Tibial artery (tissue), 4 donors: ENCODE measurements around the gene WDR82.

Experiments used
- DNase-seq, 2 donors: peaks; one replicate each; pipeline ENCODE4 v3.0.0-alpha.2; 2019
- H3K27ac ChIP-seq, 2 donors: fragments of 200-600 bp; sonication (generic) in 1 of 2; 1 replicate in 1 of 2; 2 replicates in 1 of 2; pipeline ENCODE4 v1.5.1; 2018 to 2019; ENCODE audit warnings: mild to moderate bottlenecking in 1 of 2
- H3K27me3 ChIP-seq, 2 donors: fragments of 200-600 bp; sonication (generic) in 1 of 2; one replicate each; pipeline versions ENCODE4 v1.5.1 to v1.6.0; 2016 to 2019
- H3K36me3 ChIP-seq, 3 donors: fragments of 200-600 bp; sonication (generic) in 2 of 3; one replicate each; pipeline ENCODE4 v1.5.1; 2016 to 2019; ENCODE audit warnings: mild to moderate bottlenecking in 2 of 3
- H3K4me1 ChIP-seq, 4 donors: fragments of 200-600 bp; sonication (generic) in 2 of 4; 1 replicate in 3 of 4; 2 replicates in 1 of 4; pipeline ENCODE4 v1.5.1; 2016 to 2019
- H3K4me3 ChIP-seq, 2 donors: fragments of 200-600 bp; sonication (generic) in 1 of 2; 1 replicate in 1 of 2; 2 replicates in 1 of 2; pipeline ENCODE4 v1.5.1; 2018 to 2019; ENCODE audit warnings: mild to moderate bottlenecking in 2 of 2
- H3K9me3 ChIP-seq, 3 donors: fragments of 200-600 bp; sonication (generic) in 1 of 3; one replicate each; pipeline ENCODE4 v1.5.1; 2016 to 2019
- intact Hi-C: fragments of 100-400 bp; cut with DNase I; formaldehyde crosslinking; loops from one replicate; pipeline ENCODE4 v1.15.0; 2023; ENCODE audit warnings: low total_unique reads
- TF ChIP-seq, protein P1 (sequence below), 2 experiments: fragments of 200-600 bp in 1 of 2; fragments of 450-650 bp in 1 of 2; IDR thresholded peaks; one replicate each; pipeline ENCODE4 v1.5.1; 2017 to 2019; ENCODE audit warnings: antibody characterized with exemption in 2 of 2, mild to moderate bottlenecking in 1 of 2, moderate library complexity in 1 of 2

The WDR82 gene

DNA sequence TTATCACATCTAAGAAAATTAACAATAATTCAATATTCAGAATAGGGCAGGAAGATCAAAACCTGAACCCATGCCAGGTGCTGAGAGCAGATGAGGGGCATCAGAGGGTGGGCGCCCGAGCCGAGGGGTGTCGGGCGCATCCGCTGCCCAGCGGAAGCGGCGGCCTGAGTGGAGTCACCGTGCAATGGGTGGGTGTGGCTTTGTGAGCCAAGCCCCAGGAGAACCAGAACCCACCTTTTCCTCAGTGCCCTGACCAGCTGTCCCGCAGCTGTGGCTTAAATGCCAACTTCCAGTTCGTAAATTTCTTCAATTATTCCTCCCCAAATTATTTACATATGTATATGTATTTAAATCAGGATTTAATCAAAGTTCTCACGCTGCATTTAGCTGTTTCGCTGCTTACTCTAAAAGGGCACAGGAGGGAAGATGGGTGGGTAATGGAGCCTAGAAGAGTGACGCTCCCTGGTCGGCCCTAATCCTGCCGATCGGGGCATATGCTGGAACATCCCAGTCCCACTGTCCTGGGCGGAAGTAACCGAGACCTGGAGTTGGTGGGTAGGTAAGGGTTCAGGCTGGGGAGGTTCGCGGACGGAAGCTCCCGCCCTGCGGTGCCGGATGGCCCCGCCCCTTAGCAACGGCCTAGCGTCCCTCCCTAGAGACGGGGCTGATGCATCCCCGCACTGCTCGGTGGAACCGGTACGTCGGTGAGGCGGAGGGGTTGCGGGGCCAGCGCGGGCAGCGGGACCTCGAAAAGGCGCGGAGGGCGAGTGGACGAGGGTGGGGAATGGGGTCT, 39.0 kb upstream of the WDR82 start:
- TF ChIP-seq, protein P1, sequence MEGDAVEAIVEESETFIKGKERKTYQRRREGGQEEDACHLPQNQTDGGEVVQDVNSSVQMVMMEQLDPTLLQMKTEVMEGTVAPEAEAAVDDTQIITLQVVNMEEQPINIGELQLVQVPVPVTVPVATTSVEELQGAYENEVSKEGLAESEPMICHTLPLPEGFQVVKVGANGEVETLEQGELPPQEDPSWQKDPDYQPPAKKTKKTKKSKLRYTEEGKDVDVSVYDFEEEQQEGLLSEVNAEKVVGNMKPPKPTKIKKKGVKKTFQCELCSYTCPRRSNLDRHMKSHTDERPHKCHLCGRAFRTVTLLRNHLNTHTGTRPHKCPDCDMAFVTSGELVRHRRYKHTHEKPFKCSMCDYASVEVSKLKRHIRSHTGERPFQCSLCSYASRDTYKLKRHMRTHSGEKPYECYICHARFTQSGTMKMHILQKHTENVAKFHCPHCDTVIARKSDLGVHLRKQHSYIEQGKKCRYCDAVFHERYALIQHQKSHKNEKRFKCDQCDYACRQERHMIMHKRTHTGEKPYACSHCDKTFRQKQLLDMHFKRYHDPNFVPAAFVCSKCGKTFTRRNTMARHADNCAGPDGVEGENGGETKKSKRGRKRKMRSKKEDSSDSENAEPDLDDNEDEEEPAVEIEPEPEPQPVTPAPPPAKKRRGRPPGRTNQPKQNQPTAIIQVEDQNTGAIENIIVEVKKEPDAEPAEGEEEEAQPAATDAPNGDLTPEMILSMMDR (IDR thresholded peaks at IDR 0.05), result no peak
- no peak for DNase-seq
- Histone ChIP-seq H3K27ac (peak overlapping the region in 1 of 2 donors; percentile 32), H3K36me3 (no peaks in the 10 kb centered on the region), H3K4me3 (peak overlapping the region; percentile 42), H3K27me3 (no peaks in the 10 kb centered on the region), H3K4me1 (peaks cover 0 to 11% (median 5%) of the 10 kb centered on the region in 4 donors), H3K9me3 (no peaks in the 10 kb centered on the region)
- intact Hi-C loops, result no loop called here

GRCh38 chr3:52315977-52316764, 37.7 kb upstream of the WDR82 start, which contains the start of gene DNAH1:
Gene DNAH1, plus strand, starts transcription at chr3:52316319. Its CDS starts 6,124 bp downstream, at chr3:52322443.
- intact Hi-C loops, result no loop called here
- TF ChIP-seq, protein P1 (IDR thresholded peaks at IDR 0.05), result no peak
- no peak for DNase-seq
- Histone ChIP-seq H3K27me3 (no peaks in the 10 kb centered on the region), H3K36me3 (peaks cover 0 to 5% (median 0%) of the 10 kb centered on the region in 3 donors), H3K27ac (no peak within 1 kb of the TSS), H3K4me1 (peaks cover 0 to 11% (median 5%) of the 10 kb centered on the region in 4 donors), H3K9me3 (no peaks in the 10 kb centered on the region), H3K4me3 (peak within 1 kb of the TSS; percentile 42)

- TF ChIP-seq, protein P1 (IDR thresholded peaks at IDR 0.05), result no peak
- no peak overlapping the region for H3K27ac ChIP-seq
- no peak for DNase-seq
These were observed 36.6 kb upstream of the WDR82 start for GRCh38 chr3:52315006-52315405.

GRCh38 chr3:52314489-52314888, 36.0 kb upstream of the WDR82 start:
- intact Hi-C loops, result no loop called here
- no peaks in the 10 kb centered on the region for H3K27me3 ChIP-seq
- peaks cover 0 to 19% (median 0%) of the 10 kb centered on the region in 3 donors for H3K36me3 ChIP-seq
- H3K27ac ChIP-seq, result no peak overlapping the region
- DNase-seq, result no peak
- peaks cover 0 to 11% (median 5%) of the 10 kb centered on the region in 4 donors for H3K4me1 ChIP-seq
- H3K4me3 ChIP-seq, result no peak overlapping the region
- TF ChIP-seq, protein P1 (IDR thresholded peaks at IDR 0.05), result no peak
- no peaks in the 10 kb centered on the region for H3K9me3 ChIP-seq

More at GRCh38 chr3:52315006-52315405, 36.6 kb upstream of the WDR82 start:
- intact Hi-C loops, result no loop called here
- peaks cover 0 to 11% (median 5%) of the 10 kb centered on the region in 4 donors for H3K4me1 ChIP-seq
- no peaks in the 10 kb centered on the region for H3K9me3 ChIP-seq
- no peak overlapping the region for H3K4me3 ChIP-seq
- peaks cover 0 to 14% (median 0%) of the 10 kb centered on the region in 3 donors for H3K36me3 ChIP-seq
- H3K27me3 ChIP-seq, result no peaks in the 10 kb centered on the region

GRCh38 chr3:52313774-52314188, 35.3 kb upstream of the WDR82 start:
- H3K4me3 ChIP-seq, result no peak overlapping the region
- intact Hi-C loops, result no loop called here
- TF ChIP-seq, protein P1 (IDR thresholded peaks at IDR 0.05), result no peak

More at GRCh38 chr3:52313774-52314188, 35.3 kb upstream of the WDR82 start:
- no peaks in the 10 kb centered on the region for H3K9me3 ChIP-seq
- peaks cover 0 to 11% (median 5%) of the 10 kb centered on the region in 4 donors for H3K4me1 ChIP-seq
- H3K27ac ChIP-seq, result no peak overlapping the region
- peak in 1 of 2 donors; percentile 44 for DNase-seq
- H3K36me3 ChIP-seq, result peaks cover 0 to 21% (median 0%) of the 10 kb centered on the region in 3 donors
- no peaks in the 10 kb centered on the region for H3K27me3 ChIP-seq
